Glomerular endothelial cell (primary cell): ENCODE measurements around the gene CYP26A1. TPM values are rescaled to one million over a fixed set of nuclear protein-coding genes. Genes with fewer than 3 reads are reported as not detected.

Experiments used
- DNase-seq: peaks from one replicate; pipeline ENCODE4 v3.0.0-alpha.2; 2011; ENCODE audit warnings: low read depth, low spot score; ENCODE audit errors: extremely low read depth
- total RNA-seq: library from RNA; depleted of rRNA; stranded (reverse); fragments of >200 nt; gene quantifications from 2 replicates; pipeline ENCODE4 v1.2.3, GENCODE V29; 2015

The CYP26A1 gene
- total RNA-seq, result not detected in 2 replicates

DNA sequence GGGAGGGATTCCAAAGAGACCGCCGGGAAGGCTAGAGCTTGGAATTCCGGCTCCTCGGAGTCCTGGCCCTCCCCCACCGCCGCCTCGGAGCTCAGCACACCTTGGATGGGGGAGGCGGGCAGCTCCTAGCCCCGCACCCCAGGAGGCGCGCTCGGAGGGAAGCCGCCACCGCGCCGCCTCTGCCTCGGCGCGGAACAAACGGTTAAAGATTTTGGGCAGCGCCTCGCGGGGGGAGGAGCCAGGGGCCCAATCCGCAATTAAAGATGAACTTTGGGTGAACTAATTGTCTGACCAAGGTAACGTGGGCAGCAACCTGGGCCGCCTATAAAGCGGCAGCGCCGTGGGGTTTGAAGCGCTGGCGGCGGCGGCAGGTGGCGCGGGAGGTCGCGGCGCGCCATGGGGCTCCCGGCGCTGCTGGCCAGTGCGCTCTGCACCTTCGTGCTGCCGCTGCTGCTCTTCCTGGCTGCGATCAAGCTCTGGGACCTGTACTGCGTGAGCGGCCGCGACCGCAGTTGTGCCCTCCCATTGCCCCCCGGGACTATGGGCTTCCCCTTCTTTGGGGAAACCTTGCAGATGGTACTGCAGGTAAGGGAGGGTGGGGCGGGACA lies at the start of gene CYP26A1:
TSS of gene CYP26A1 (plus strand) at position 355 of the 608 bp plus-strand sequence. CDS start at position 397, 42 bp downstream.
- no peak for DNase-seq

DNA sequence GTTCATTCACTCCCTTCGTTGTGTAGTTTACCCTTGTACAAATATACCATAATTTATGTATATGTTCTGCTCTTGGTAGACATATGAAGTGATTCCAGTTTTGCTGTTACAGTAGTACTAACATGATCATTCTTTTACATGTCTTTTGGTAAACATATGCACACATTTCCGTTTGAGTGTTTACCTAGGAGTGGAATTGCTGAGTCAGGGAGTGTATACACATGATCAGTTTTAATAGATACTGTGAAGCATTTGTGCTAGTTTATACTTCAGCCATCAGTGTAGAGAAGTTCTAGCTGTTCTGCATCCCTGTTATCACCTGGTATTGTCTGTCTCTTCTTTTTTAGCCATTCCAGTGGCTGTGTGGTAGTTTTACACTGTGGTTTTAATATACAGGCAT lies 47.6 kb upstream of the CYP26A1 start:
- DNase-seq, result no peak

DNA sequence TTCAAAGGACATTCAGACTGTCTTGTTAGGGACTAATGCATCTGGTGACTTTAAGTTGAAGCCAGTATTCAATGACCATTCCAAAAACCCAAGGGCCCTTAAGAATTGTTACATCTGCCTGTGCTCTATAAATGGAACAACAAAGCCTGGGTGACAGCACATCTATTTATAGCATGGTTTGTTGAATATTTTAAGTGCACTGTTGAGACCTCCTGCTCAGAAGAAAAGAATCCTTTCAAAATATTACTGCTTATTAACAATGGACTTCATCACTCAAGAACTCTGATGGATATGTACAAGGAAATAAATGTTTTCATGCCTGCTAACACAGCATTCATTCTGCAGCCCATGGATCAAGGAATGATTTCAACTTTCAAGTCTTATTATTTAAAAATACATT lies 46.2 kb upstream of the CYP26A1 start:
- no peak for DNase-seq

- DNase-seq, result no peak
Measured at GRCh38 chr10:93028883-93029282, 44.8 kb upstream of the CYP26A1 start.

DNA sequence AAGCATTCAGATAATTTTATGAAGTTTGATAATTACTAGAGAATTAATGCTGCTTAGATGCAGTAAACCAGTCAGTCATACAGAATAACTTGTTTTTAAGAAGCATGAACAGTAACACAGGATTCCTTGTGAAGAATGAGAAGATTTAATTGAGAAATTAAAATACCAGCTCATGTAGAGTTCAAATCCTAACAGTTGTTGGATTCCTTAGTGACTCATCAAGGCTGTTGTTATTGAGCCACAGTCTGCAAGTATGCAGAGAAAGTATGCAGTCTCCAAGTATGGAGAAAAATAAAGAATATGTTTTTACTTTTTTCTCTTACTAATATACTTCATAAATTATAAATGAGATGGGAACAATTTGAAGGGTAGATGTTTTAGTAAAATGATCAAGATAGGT lies 43.3 kb upstream of the CYP26A1 start:
- no peak for DNase-seq

DNA sequence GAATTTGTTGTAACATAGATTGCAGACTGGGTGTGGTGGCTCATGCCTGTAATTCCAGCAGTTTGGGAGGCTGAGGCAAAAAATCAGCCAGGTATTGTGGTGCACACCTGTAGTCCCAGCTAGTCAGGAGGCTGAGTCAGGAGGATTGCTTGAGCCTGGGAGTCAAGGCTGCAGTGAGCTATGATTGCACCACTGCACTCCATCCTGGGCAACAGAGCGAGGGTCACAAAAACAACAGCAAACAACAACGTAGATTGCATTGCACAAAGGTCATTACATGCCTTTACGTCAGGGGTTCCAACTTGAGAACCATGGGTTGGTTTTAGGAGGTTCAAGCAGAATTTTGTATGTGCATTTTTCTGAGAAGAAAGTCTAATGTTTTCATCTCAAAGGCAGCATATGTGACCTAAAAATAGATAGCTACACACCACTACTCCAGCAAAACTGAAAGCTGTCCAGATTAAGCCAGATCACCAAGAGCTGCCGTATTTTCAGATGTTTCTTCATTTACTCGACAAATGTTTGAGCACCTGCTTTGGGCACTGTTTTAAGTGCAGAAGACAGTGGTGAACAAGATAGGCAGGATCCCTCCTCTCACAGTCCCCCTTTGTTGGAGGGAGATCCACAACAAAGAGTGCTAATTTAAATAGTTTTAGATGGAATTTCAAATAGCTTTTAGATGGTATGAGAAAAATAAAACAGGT lies 41.4 kb upstream of the CYP26A1 start:
- no peak for DNase-seq

DNA sequence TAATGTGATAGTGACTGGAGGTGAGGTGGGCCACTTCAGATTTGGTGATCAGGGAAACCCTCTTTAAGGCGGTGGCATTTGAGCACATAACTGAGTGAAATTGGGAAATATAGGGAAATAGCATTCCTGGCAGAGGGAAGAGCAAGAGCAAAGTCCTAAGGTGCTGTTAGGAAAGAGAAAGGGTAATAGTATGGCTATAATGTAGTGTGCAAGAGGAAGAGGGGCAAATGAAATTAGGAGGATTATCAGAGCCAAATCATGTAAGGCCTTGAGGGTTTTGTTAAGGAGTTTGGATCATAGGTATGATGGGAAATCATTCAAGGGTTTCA lies 40.9 kb upstream of the CYP26A1 start:
- DNase-seq, result no peak

DNA sequence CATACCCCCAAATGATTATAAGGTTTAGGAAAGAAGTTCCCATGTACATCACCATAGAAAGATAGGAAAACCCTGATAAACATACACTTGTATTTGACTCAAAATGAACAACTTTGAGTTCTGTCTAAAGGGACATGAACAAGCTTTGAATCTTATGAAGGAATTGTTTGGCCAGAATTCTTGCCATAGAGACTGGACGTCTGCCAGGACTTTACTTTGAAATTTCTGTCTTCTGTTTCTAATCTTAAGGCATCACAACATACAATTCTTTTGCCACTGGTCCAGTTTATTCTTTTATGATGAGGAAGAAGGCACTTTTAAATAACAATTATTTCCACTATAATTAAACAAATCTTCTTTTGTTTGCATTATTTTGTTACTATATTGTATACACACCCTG lies 39.3 kb upstream of the CYP26A1 start:
- DNase-seq, result no peak

- DNase-seq, result no peak
Measured at GRCh38 chr10:93039110-93039509, 34.6 kb upstream of the CYP26A1 start.

- no peak for DNase-seq
Measured at GRCh38 chr10:93039721-93040120, 34.0 kb upstream of the CYP26A1 start.

- DNase-seq, result no peak
Measured at GRCh38 chr10:93054486-93054885, 19.2 kb upstream of the CYP26A1 start.

- DNase-seq, result no peak
Measured at GRCh38 chr10:93058139-93058538, 15.6 kb upstream of the CYP26A1 start.

- no peak for DNase-seq
Measured at GRCh38 chr10:93059975-93060886, 13.5 kb upstream of the CYP26A1 start, which contains the start of gene CYP26C1. CYP26C1 (plus strand) TSS chr10:93060798; CDS start chr10:93061264, 466 bp downstream.

DNA sequence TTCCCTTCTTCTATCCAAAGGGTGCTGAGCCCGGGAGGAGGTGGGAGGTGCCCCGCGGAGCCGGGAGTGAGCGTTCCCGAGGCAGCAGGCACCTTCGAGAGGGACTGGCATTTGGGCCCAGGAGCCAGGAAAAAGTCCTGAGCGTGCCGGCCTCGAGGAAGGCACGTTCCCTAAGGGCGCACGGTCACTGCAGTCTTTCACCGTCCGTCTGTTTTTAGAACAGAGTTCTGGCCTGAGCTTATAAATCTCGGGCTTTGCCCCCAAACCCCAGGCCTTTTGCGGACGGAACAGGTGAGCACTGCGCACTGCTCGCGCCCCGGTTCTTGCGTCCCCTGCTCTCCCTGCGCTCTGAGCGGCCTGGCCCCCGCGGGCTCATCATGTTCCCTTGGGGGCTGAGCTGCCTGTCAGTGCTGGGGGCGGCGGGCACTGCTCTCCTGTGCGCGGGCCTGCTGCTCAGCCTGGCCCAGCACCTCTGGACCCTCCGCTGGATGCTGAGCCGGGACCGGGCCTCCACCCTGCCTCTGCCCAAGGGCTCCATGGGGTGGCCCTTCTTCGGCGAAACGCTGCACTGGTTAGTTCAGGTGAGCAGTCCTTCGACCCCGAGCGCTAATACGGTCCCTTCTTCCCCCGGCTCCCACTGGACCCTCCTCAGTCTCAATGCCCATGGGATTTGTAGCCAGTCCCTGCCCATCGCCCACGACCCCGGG lies 12.7 kb upstream of the CYP26A1 start:
- DNase-seq, result no peak

DNA sequence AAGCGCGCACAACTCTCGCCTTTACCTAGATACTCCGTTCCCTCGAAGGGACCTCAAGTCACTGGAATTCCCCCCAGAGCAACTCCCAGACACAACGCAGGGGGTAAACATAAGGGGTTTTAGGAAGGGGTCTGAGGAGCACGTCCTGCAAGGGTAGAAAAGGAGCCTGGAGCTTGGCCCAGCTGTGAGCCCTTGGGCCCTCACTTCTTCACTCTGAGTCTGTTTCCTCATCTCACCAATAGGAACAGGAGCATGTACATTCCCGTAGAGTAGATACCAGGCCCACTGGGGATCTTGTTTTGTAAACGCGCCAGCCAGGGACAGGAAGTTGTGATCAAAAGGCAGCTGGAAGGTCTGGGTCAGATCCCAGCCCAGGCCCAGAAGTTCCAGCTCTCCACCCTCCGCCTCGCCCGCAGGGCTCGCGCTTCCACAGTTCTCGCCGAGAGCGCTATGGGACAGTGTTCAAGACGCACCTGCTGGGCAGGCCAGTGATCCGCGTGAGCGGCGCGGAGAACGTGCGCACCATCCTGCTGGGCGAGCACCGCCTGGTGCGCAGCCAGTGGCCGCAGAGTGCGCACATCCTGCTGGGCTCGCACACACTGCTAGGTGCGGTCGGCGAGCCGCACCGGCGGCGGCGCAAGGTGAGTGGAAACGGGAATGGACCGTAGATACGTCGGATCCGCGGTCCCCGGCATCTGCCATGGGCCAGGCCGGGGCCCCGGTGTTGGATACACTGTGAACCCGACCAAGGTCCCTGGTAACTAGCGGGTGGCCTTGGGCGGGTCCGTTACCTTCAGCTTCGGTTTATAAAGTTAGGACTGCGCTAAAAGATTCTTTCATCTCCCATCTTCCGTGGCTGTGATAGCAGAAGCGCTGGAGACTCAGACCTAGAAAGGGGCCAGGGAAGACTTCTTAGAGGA lies 11.8 kb upstream of the CYP26A1 start:
- DNase-seq, result no peak

- no peak for DNase-seq
Measured at GRCh38 chr10:93062514-93063143, 11.1 kb upstream of the CYP26A1 start.

DNA sequence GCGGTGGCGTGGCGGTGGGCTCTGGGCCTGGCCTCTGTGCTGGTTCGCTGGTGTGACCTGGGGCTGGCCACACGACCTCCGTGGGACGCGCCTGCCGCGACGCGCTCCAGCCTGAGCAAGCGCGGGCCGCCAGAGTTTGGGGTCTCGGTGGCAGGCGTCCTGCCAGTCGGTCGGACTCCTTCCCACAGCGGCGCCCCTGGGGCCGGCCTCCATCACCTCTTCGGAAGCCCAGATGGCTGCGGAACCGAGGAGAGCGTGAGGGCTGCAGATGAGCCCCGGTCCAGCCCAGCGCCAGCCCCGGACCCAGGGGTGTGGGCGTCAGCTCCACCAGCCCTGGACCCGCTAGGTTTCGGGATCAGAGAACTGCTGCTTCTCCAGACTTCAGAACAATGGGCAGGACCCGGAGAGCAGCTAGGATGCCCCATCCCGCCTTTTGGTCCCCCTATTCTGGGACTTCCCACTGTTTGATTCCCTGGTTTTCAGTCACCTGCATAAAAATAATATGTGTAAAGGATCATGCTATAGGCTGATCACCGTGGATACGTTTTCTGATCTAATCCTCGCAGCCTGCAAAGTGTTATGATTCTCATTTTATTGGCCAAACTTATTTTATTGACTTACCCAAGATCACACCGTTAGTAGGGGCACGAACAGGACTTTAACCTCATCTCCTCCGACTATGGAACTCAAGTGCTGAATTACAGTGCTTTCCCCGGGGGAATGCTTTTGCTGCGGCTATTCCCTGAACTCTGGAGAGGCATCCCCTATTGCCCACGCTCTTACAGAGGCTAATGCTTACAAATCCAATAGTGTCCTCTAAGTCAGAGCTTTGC lies 10.3 kb upstream of the CYP26A1 start:
- DNase-seq, result no peak

- DNase-seq, result no peak
Measured at GRCh38 chr10:93063977-93064660, 9.6 kb upstream of the CYP26A1 start.
